UCSD-AML1 (cell line): Measurements from ENCODE around the gene FRRS1.
"Not testable (repeated sequence)": the region's sequence is repeated elsewhere in the genome, so short reads cannot be mapped to it uniquely, and the experiment has no call there.

Source experiments
- DNase-seq: peaks from one replicate; lab custom pipeline; 2025; ENCODE audit not compliant: unreplicated experiment; lab: John Stamatoyannopoulos, UW

FRRS1 gene

GRCh38 chr1:99764909-99765308 lies 1.5 kb downstream of the FRRS1 start:
- DNase-seq, result no peak

DNA sequence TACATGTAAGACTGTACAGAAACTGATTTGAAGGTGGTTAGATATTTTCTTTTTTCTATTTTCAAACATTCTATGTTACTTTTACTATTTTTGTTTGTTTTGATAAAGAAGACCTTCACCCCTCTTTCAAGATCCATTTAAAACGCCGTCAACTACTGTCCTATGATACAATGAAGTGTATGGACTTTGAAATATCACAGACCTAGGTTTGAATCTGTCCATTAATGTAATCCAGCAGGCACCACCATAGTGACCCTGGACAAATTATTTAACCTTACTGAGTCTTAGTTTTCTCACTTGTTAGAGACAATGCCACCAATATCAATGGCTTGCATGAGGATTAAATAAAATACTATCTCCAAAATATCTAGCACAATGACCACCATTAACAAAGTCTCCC lies 2.0 kb downstream of the FRRS1 start:
- no peak for DNase-seq

DNA sequence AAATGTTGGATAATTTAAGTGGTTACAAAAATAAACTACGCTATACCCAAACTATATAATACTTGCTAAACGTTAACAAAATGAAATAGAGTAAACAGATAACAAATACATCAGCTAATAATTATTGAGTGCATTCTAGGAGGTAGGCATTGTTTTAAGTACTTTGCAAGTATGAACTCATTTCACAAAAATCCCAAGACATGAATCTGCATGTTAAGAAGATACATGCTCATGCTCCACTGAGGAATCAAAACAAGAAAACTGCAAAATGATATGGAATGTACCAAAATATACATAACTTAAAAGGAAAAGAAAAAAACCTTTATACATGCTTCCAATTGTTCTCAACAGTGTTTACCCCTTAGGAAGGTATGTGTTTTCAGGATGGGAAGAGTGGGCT lies 2.5 kb downstream of the FRRS1 start:
- no peak for DNase-seq

DNA sequence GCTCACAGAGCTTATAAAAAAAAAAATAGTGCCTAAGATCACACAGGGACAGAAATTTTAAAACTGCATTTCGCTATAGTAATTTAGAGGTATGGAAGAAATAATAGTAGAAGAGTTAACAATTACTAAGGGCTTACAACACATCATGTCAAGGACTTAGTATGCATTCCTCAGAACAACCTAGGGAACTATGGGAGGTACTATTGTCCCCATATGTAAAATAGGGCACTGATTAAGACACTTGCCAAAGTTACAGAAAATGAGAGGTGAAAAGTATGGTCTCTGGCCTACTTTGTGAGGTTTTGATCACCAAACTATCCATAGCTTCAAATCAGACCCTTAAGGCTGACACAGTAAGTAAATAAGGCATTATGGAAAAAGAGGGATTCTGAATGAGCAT lies 4.7 kb downstream of the FRRS1 start:
- DNase-seq, result no peak

DNA sequence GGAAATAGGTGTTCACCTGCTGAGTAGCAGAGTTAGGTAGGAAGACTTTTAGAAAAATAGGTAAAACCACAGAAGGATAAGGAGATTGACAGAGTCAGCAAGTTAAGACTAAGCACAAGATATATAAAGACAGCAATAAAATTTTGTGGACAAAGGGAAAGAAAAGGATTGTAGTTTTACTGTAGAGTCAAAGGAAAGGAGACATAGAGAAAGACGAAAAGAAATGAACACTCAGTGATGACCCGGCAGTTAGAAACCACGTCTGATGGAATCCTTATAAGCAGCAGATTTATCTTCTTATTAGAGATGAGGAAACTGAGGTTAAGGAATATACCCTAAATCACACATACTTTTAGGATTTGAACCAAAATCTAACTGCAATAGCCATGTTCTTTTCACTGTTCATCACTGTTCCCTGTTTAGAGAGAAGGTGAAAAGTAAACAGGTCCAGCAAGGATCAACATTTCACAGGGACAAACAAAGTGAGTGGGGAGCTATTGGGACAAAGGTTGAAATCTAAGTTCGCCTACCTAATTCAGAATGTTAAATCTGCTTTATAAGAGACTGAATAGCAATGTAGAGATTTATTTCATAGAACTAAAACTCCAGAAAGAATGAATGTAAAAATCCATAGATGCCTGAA lies 6.8 kb downstream of the FRRS1 start:
- no peak for DNase-seq

DNA sequence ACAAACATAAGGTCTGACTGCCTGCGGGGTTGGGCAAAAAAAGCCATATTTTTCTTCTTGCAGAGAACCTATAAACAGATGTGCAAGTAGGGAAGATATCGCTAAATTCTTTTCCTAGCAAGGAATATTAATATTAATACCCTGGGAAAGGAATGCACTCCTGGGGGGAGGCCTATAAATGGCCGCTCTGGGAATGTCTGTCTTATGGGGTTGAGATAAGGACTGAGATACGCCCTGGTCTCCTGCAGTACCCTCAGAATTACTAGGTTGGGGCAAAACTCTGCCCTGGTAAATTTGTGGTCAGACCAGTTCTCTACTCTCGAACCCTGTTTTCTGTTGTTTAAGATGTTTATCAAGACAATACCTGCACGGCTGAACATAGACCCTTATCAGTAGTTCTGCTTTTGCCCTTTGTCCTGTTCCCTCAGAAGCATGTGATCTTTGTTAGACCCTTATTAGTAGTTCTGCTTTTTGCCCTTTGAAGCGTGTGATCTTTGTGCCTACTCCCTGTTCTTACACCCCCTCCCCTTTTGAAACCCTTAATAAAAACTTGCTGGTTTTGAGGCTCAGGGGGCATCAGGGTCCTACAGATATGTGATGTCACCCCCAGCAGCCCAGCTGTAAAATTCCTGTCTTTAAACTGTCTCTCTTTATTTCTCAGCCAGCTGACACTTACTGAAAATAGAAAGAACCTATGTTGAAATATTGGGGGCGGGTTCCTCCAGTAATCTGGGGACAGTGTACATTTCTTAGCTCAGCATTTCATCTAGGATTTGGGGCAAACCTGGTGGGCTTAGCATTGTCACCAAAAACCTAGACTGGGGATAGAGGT lies 7.5 kb downstream of the FRRS1 start:
- not testable (repeated sequence) for DNase-seq

DNA sequence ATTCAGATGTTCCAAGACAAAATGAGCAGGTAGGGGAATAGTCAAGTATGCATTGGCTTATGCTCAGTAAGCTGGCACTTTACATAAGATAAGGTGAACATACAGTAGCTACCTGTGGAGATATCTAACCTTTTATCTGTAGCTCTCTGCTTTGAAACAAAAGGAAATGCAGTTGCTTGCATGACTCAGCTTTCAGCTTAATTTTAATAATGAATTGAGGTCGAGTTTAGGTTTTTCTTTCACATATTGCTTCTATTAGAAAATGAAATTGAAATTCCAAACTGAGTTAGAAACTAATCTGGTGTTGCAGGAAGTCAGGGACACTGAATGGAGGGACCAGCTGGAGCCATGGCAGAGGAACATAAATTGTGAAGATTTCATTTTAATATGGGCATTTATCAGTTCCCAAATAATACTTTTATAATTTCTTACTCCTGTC lies 8.3 kb downstream of the FRRS1 start:
- DNase-seq, result no peak

DNA sequence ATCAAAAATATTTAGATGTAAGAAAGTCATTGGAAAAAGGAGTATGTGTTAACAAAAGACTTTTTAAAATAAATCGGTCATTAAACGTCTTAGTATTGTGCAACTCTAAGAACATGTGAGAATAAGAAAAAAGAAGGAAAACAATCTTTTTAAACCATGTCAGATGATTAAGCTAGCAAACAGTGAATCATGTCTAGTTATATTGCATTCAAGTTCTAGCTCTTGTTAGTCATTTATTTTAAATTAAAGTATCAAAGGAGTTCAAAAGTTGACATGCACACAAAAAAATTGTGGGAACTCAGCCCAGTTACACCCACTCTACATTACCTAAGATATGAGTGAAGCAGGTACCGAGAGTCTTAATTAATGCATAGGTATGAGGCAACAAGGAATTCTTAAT lies 9.8 kb downstream of the FRRS1 start:
- no peak for DNase-seq

DNA sequence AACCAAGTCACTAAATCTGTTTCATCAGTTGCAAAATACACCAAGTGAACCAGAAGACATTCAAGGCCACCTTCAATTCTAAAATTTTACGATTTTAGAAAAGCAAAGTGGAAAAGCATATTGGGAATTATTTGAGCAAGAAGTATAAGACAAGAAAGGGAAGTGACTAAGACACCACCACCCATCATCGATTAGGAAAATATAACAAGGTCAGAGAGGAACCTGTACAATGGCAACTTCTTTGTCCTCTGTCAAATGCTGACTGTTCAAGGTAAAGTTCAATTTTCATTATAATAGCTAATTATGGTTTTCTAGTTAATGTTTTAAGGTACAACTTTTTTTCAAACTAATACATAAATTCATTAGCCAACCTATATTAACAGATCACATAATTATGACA lies 10.8 kb downstream of the FRRS1 start:
- DNase-seq, result no peak

- no peak for DNase-seq
These were observed 11.7 kb downstream of the FRRS1 start for GRCh38 chr1:99754697-99755096.

DNA sequence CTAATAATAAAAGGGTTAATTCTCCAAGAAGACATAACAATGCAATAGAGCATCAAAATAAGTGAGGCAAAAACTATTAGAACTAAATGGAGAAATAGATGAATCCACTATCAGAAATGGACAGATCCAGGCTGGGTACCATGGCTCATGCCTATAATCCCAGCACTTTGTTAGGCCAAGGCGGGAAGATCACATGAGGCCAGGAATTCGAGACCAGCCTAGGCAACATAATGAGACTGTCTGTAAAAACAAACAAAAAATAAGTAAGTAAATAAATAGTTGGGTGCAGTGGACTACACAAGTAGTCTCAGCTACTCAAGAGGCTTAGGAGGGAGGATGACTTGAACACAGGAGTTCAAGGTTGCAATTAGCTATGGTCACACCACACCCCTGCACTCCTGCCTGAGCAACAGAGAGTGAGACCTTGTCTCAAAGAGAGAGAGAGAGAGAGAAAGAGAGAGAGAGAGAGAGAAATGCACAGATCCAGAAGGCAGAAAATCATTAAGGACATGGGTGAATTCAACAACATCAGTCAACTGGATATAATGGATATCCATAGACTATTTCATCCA lies 12.3 kb downstream of the FRRS1 start:
- no peak for DNase-seq

DNA sequence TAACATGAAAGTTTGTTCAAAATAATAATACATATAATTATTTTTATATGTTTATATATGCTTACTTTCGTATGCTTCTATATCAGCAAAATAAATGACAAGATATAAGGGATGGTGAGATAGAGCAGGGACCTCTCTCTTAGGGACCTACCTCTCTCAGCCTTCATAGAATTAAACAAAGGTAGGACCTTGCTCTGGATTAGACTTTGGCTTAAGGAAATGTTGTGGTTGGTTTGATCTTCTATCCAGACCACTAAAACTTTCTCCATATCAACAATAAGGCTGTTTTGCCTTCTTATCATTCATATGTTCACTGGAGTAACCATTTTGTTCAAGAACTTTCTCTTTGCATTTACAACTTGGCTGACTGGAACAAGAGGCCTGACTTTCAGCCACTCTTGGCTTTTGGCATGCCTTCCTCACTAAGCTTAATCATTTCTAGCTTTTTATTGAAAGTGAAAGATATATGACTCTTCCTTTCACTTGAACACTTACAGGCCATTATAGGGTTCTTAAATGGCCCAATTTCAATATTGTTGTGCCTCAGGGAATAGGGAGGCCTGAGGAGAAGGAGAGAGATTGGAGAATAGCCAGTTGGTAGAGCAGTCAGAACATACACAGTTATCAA lies 14.4 kb downstream of the FRRS1 start:
- DNase-seq, result no peak

DNA sequence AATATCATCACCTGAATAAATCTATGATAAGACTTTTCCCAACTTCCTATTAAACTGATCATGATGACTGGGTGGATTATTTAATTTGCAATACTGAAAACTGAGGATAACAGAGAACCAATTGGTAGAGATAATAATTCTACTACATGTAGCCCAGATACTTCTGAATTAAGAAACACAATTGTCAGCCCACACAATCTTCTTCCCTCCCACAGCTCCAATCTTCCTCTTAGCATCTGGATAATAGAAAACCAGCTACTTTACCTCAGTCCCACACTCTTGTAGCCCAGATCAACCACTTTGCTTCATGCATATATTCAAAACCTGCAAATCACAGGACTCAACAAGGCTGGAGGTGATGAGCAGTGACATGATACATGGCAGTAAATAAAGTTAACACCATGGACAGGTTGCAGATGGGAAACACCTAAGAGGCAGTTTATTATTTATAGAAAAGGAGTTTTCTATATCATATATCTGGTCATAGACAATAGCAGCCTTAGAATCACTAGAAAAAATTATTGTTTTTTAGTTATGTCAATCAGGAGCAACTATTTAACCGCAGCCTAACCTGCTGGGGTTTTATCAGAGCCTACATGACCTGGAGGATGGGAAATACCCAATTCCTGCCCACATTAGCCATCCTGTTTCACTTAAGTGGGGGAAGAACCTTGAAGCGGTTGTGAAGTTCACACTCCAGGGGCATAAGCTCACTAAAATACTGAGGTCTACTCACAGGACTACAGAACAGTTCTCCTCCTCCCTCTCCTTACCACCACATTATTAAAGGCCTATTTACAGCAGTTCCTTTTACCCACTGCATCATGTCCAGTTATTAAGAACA lies 16.7 kb downstream of the FRRS1 start:
- DNase-seq, result no peak

GRCh38 chr1:99748419-99748818 lies 18.0 kb downstream of the FRRS1 start:
- DNase-seq, result no peak

DNA sequence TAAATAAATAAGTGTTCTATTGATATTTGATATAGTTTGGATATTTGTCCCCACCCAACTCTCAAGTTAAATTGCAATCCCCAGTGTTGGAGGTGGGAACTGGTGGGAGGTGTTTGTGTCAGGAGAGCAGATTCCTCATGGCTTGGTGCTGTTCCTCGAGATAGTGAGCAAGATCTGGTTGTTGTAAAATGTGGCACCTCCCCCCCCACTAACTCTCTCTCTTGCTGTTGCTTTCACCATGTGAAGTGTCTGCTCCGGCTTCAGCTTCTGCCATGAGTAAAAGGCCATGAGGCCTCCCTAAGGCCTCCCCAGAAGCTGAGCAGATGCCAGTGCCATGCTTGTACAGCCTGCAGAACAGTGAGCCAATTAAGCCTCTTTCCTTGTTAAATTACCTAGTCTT lies 20.8 kb downstream of the FRRS1 start:
- no peak for DNase-seq

- DNase-seq, result no peak
These were observed 21.4 kb downstream of the FRRS1 start for GRCh38 chr1:99745061-99745460.

DNA sequence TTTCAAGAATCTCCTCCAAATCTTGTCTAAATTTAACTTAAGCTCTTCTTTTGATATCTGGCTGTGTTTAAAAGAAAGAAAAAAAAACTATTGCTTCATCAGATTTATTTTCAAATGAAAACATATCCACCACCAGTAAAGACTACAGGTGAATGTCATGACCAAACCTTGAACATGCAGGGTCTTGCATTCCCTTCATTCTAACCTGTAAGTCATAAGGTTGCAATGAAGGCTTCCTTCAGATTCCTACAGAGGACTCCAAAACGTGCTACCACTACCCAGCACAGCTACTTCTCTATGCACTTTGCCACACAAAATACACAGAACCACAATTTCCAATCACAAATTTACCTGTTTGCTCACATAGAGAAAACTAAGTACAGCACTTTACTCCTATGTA lies 26.3 kb downstream of the FRRS1 start:
- no peak for DNase-seq

GRCh38 chr1:99738858-99739465 lies 27.5 kb downstream of the FRRS1 start:
- DNase-seq, result no peak

DNA sequence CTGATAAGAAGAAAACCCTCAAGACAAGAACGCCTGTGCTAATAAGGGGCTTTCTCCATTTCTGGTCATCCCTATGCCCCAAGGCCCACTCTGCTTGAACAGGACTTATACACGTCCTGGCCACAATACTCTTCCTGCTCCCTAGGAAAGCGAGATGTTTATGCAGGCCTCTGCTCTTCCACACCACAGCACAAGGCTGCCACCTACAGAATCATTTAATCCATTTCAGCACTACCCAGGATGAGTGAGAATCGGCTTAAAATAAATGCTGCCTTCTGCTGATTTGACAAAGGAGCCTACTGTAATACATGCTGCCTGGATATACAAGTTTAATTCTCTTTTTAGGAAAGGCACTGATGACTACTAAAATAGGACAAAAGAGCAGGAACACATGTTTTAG lies 29.4 kb downstream of the FRRS1 start:
- peak; percentile 32 for DNase-seq

DNA sequence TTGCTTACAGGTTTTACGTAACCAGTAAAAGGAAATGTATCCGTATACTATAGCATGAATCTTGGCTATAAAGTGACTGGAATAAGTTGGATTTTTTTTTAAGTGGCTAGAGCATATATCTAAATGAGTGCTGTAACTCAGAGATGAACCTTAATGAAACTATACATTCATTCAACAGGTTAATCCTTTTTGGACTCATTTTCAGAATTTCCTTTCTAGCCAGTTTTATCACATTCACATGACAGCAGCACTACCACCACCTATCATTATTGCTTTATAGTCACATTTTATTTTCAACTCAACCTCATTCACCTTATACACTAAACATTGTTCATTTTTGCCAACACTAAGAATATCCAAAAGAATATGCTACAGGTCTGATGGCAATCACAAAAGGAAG lies 30.6 kb downstream of the FRRS1 start:
- no peak for DNase-seq

- no peak for DNase-seq
These were observed 35.1 kb downstream of the FRRS1 start for GRCh38 chr1:99731384-99731783.
